OCI-M1 (cell line): ENCODE results near the gene MICAL3.

Source experiments
- DNase-seq: peaks from one replicate; lab custom pipeline; 2025; lab: John Stamatoyannopoulos, UW

The MICAL3 gene

GRCh38 chr22:17817511-17818065, 206.8 kb downstream of the MICAL3 start:
- no peak for DNase-seq

- no peak for DNase-seq
Observed at GRCh38 chr22:17817079-17817478, 207.3 kb downstream of the MICAL3 start.

- DNase-seq: no peak
Observed at GRCh38 chr22:17816649-17817048, 207.7 kb downstream of the MICAL3 start.

- no peak for DNase-seq
Observed at GRCh38 chr22:17815703-17816254, 208.6 kb downstream of the MICAL3 start.

- DNase-seq: no peak
Observed at GRCh38 chr22:17814830-17815229, 209.5 kb downstream of the MICAL3 start.

- no peak for DNase-seq
Observed at GRCh38 chr22:17814084-17814483, 210.3 kb downstream of the MICAL3 start.

GRCh38 chr22:17811119-17811518, 213.2 kb downstream of the MICAL3 start:
- no peak for DNase-seq

GRCh38 chr22:17810570-17811116, 213.7 kb downstream of the MICAL3 start:
- DNase-seq: no peak

GRCh38 chr22:17808693-17809403, 215.5 kb downstream of the MICAL3 start:
- no peak for DNase-seq

GRCh38 chr22:17807578-17808410, 216.6 kb downstream of the MICAL3 start:
- no peak for DNase-seq

- no peak for DNase-seq
Observed at GRCh38 chr22:17807086-17807485, 217.3 kb downstream of the MICAL3 start.

GRCh38 chr22:17806437-17806836, 217.9 kb downstream of the MICAL3 start:
- DNase-seq: no peak

- DNase-seq: no peak
Observed at GRCh38 chr22:17804331-17805080, 219.9 kb downstream of the MICAL3 start.

GRCh38 chr22:17803609-17804270, 220.6 kb downstream of the MICAL3 start:
- DNase-seq: no peak

GRCh38 chr22:17802822-17803221, 221.5 kb downstream of the MICAL3 start:
- peak; percentile 13 for DNase-seq

GRCh38 chr22:17802411-17802810, 221.9 kb downstream of the MICAL3 start:
- DNase-seq: no peak

- DNase-seq: no peak
Observed at GRCh38 chr22:17797721-17798559, 226.4 kb downstream of the MICAL3 start.

- no peak for DNase-seq
Observed at GRCh38 chr22:17796695-17797094, 227.7 kb downstream of the MICAL3 start.

- DNase-seq: no peak
Observed at GRCh38 chr22:17795661-17796548, 228.5 kb downstream of the MICAL3 start.
